SK-N-SH (cell line): ENCODE measurements around the gene SND1. TPM values are rescaled to one million over a fixed set of nuclear protein-coding genes. Genes with fewer than 3 reads are reported as not detected.

Experiments
- CTCF ChIA-PET: fragments of 300-600, 350-600 bp; formaldehyde crosslinking; extraction: SDS; loops from one replicate; lab custom pipeline; 2021; lab: Yijun Ruan, JAX
- POLR2A ChIA-PET: fragments of 350-600 bp; sonication (Branson Sonifier 250); formaldehyde crosslinking; extraction: SDS; loops from one replicate; lab custom pipeline; 2020; ENCODE audit warnings: antibody characterized with exemption, inconsistent platforms; lab: Yijun Ruan, JAX
- DNase-seq: peaks from one replicate; pipeline ENCODE4 v3.0.0; 2012
- H2AFZ ChIP-seq: fragments of 200-600 bp; sonication (generic); 2 replicates; pipeline ENCODE4 v1.8.1; 2016; ENCODE audit warnings: antibody characterized with exemption, mild to moderate bottlenecking, low read depth
- H3F3A ChIP-seq: fragments of 200-600 bp; sonication (generic); replicated peaks from 2 replicates; pipeline ENCODE3; 2016; ENCODE audit warnings: antibody characterized with exemption, mild to moderate bottlenecking; ENCODE audit not compliant: insufficient read depth
- H3K27ac ChIP-seq, 2 experiments: fragments of 200-500 bp in 1 of 2; fragments of 200-600 bp in 1 of 2; sonication (Bioruptor generic) in 1 of 2; sonication (generic), shearing (Covaris generic) in 1 of 2; 2 replicates each; pipeline versions ENCODE4 v1.5.1 to v1.6.1; 2014 to 2016; ENCODE audit warnings: low read depth in 2 of 2, inconsistent platforms in 1 of 2, low read length in 1 of 2, mild to moderate bottlenecking in 1 of 2, mixed read lengths in 1 of 2
- H3K27me3 ChIP-seq: fragments of 200-600 bp; sonication (generic), shearing (Covaris generic); 2 replicates; pipeline ENCODE4 v1.6.1; 2016; ENCODE audit warnings: mixed run types; ENCODE audit not compliant: insufficient read depth
- H3K36me3 ChIP-seq, 2 experiments: fragments of 200-500 bp in 1 of 2; fragments of 200-600 bp in 1 of 2; sonication (Bioruptor generic) in 1 of 2; sonication (generic) in 1 of 2; replicated peaks in 1 of 2; 2 replicates each; pipeline versions ENCODE3 to v1.5.1; 2014 to 2016; ENCODE audit warnings: low read length in 1 of 2, mild to moderate bottlenecking in 1 of 2; ENCODE audit not compliant: insufficient read depth in 2 of 2, control insufficient read depth in 1 of 2
- H3K4me1 ChIP-seq, 2 experiments: fragments of 200-500 bp in 1 of 2; fragments of 200-600 bp in 1 of 2; sonication (Bioruptor generic) in 1 of 2; sonication (generic), shearing (Covaris generic) in 1 of 2; 2 replicates each; pipeline versions ENCODE4 v1.5.1 to v1.6.1; 2014 to 2016; ENCODE audit warnings: low read depth in 1 of 2, low read length in 1 of 2, mixed run types in 1 of 2; ENCODE audit not compliant: insufficient read depth in 2 of 2, control insufficient read depth in 1 of 2
- H3K4me2 ChIP-seq: fragments of 200-600 bp; sonication (generic), shearing (Covaris generic); 2 replicates; pipeline ENCODE4 v1.6.1; 2017; ENCODE audit warnings: mixed run types
- H3K4me3 ChIP-seq, 2 experiments: fragments of 200-500 bp in 1 of 2; fragments of 200-600 bp in 1 of 2; sonication (Bioruptor generic) in 1 of 2; sonication (generic), shearing (Covaris generic) in 1 of 2; 2 replicates each; pipeline versions ENCODE4 v1.5.1 to v1.8.1; 2014 to 2016; ENCODE audit warnings: low read depth in 2 of 2, inconsistent platforms in 1 of 2, low read length in 1 of 2, mild to moderate bottlenecking in 1 of 2, mixed read lengths in 1 of 2, moderate library complexity in 1 of 2
- H3K79me2 ChIP-seq: fragments of 200-600 bp; sonication (generic); 2 replicates; pipeline ENCODE4 v1.8.1; 2017; ENCODE audit warnings: mild to moderate bottlenecking; ENCODE audit not compliant: insufficient read depth
- H3K9ac ChIP-seq: fragments of 200-600 bp; sonication (generic); 2 replicates; pipeline ENCODE4 v1.6.1; 2017; ENCODE audit warnings: mixed run types
- H3K9me2 ChIP-seq: fragments of 200-600 bp; sonication (generic); 2 replicates; pipeline ENCODE4 v1.6.1; 2017; ENCODE audit warnings: mixed run types
- H3K9me3 ChIP-seq: fragments of 200-600 bp; sonication (generic); 2 replicates; pipeline ENCODE4 v1.6.1; 2017; ENCODE audit warnings: mixed run types, mild to moderate bottlenecking, moderate library complexity
- H4K20me1 ChIP-seq: fragments of 200-600 bp; sonication (generic); 2 replicates; pipeline ENCODE4 v1.6.1; 2017; ENCODE audit warnings: mild to moderate bottlenecking, mixed run types; ENCODE audit not compliant: insufficient read depth
- CHD2 ChIP-seq: fragments of 150-350 bp; IDR thresholded peaks from 2 replicates; pipeline ENCODE4 v1.6.1; 2018; ENCODE audit warnings: low read length; ENCODE audit not compliant: partially characterized antibody
- ELF1 ChIP-seq: IDR thresholded peaks from 2 replicates; pipeline ENCODE4 v1.4.0; 2012
- EZH2phosphoT487 ChIP-seq: fragments of 200-600 bp; sonication (generic); IDR thresholded peaks from 2 replicates; pipeline ENCODE4 v1.6.1; 2017; ENCODE audit warnings: low read depth, mixed run types, mild to moderate bottlenecking, antibody characterized with exemption, moderate library complexity, borderline replicate concordance
- FOSL2 ChIP-seq: IDR thresholded peaks from 2 replicates; pipeline ENCODE4 v1.4.0; 2012; ENCODE audit warnings: low read depth, mild to moderate bottlenecking, moderate library complexity, borderline replicate concordance
- FOXJ3 ChIP-seq: sonication (generic); formaldehyde crosslinking; IDR thresholded peaks from 2 replicates; pipeline ENCODE4 v1.5.1; 2020; ENCODE audit warnings: mild to moderate bottlenecking, missing genetic modification reagents
- FOXM1 ChIP-seq: IDR thresholded peaks from 2 replicates; pipeline ENCODE4 v1.4.0; 2012; ENCODE audit warnings: low read depth, mild to moderate bottlenecking
- GATA2 ChIP-seq: sonication (generic); formaldehyde crosslinking; IDR thresholded peaks from 2 replicates; pipeline ENCODE4 v1.5.0; 2020; ENCODE audit warnings: mild to moderate bottlenecking, missing genetic modification reagents
- IRF3 ChIP-seq: fragments of 150-350 bp; IDR thresholded peaks from 2 replicates; pipeline ENCODE4 v1.6.1; 2016; ENCODE audit warnings: mild to moderate bottlenecking, low read depth, low read length
- NFIC ChIP-seq: IDR thresholded peaks from 2 replicates; pipeline ENCODE4 v1.4.0; 2012; ENCODE audit warnings: borderline replicate concordance
- NRF1 ChIP-seq: IDR thresholded peaks from 2 replicates; pipeline ENCODE4 v1.6.1; 2012; ENCODE audit warnings: low read depth, mild to moderate bottlenecking, low read length
- PBX3 ChIP-seq: IDR thresholded peaks from 2 replicates; pipeline ENCODE4; 2012
- POLR2AphosphoS5 ChIP-seq: IDR thresholded peaks from 2 replicates; pipeline ENCODE4 v1.6.1; 2012; ENCODE audit warnings: low read depth, low read length
- SMC3 ChIP-seq: IDR thresholded peaks from 2 replicates; pipeline ENCODE4 v1.6.1; 2012; ENCODE audit warnings: low read depth, low read length, improper control_type of control experiment
- TAF1 ChIP-seq: IDR thresholded peaks from 2 replicates; pipeline ENCODE4 v1.6.1; 2012; ENCODE audit warnings: low read depth, mild to moderate bottlenecking, low read length, moderate library complexity, borderline replicate concordance
- YY1 ChIP-seq: IDR thresholded peaks from 2 replicates; pipeline ENCODE4 v1.4.0; 2012; ENCODE audit warnings: low read depth, mild to moderate bottlenecking
- WGBS: methylation state at CpG from one replicate; pipeline ENCODE4 v1.1.6; 2017; ENCODE audit warnings: low lambda C conversion rate; 5-methylcytosine and 5-hydroxymethylcytosine counted together
- polyA plus RNA-seq, 3 experiments: library from polyadenylated mRNA; depleted of rRNA; stranded (reverse); fragments of >200 nt; gene quantifications; 2 replicates each; pipeline ENCODE4 v1.2.3, GENCODE V29; 2012
- TF ChIP-seq, protein P1 (sequence below): IDR thresholded peaks from 2 replicates; pipeline ENCODE4 v1.4.0; 2012; ENCODE audit warnings: low read depth
- TF ChIP-seq, protein P2 (sequence below): fragments of 200-600 bp; sonication (generic); IDR thresholded peaks from 2 replicates; pipeline ENCODE4 v1.6.1; 2017; ENCODE audit warnings: antibody characterized with exemption, mild to moderate bottlenecking, moderate library complexity
- TF ChIP-seq, protein P3 (sequence below): IDR thresholded peaks from 2 replicates; pipeline ENCODE4 v1.4.0; 2012; ENCODE audit warnings: low read depth, borderline replicate concordance

SND1 gene
- polyA plus RNA-seq, 1 of the 3 experiments (the other 2 are of a cell fraction) = 165 TPM

DNA sequence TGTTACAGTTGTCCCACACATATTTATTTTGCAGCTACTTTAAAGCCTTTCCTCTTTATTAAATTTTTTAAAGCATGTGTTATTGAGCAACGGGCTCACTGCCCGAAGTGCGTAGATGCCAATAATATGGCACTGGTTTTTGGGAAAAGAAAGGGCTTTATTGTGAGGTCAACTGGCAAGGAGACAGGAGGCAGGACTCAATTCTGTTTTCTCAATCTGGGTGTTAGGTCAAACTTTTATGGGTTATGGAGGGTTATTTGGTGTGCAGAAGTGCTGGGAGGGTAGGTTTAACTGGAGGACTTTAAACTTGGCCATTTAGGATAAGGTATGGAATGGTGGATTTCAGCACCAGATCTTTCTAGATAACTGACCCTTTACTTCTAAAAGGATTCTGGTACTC lies 195.6 kb downstream of the SND1 start:
- Histone ChIP-seq H3K9me2 (no peaks in the 10 kb centered on the region), H4K20me1 (no peaks in the 10 kb centered on the region), H3F3A (peaks cover 14% of the 10 kb centered on the region), H3K4me2 (no peak overlapping the region), H3K9me3 (no peaks in the 10 kb centered on the region), H2AFZ (no peak overlapping the region), H3K27ac (no peak overlapping the region), H3K27me3 (no peaks in the 10 kb centered on the region), H3K4me1 (peaks cover 11 to 24% of the 10 kb centered on the region in 2 experiments), H3K4me3 (no peak overlapping the region), H3K9ac (no peak overlapping the region), H3K36me3 (peaks cover 34 to 61% of the 10 kb centered on the region in 2 experiments), H3K79me2 (peaks cover 12% of the 10 kb centered on the region)
- TF ChIP-seq, protein P1, sequence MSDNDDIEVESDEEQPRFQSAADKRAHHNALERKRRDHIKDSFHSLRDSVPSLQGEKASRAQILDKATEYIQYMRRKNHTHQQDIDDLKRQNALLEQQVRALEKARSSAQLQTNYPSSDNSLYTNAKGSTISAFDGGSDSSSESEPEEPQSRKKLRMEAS = no peak
- TF ChIP-seq SMC3 (no peak), GATA2 (CRISPR knock-in tag) (no peak), NFIC (no peak), FOXM1 (no peak), IRF3 (no peak), FOXJ3 (no peak), YY1 (no peak), FOSL2 (no peak), ELF1 (no peak)
- TF ChIP-seq, protein P2, sequence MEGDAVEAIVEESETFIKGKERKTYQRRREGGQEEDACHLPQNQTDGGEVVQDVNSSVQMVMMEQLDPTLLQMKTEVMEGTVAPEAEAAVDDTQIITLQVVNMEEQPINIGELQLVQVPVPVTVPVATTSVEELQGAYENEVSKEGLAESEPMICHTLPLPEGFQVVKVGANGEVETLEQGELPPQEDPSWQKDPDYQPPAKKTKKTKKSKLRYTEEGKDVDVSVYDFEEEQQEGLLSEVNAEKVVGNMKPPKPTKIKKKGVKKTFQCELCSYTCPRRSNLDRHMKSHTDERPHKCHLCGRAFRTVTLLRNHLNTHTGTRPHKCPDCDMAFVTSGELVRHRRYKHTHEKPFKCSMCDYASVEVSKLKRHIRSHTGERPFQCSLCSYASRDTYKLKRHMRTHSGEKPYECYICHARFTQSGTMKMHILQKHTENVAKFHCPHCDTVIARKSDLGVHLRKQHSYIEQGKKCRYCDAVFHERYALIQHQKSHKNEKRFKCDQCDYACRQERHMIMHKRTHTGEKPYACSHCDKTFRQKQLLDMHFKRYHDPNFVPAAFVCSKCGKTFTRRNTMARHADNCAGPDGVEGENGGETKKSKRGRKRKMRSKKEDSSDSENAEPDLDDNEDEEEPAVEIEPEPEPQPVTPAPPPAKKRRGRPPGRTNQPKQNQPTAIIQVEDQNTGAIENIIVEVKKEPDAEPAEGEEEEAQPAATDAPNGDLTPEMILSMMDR = no peak
- POLR2A ChIA-PET = no interaction called here
- no peak for DNase-seq
- 98% methylated on average over 3 of the region's 3 CpGs for WGBS
- CTCF ChIA-PET = interaction anchor here (1.0 kb wide), 1 partner anchor 138 kb away, joined by 3 read pairs; no protein-coding TSS in a partner anchor

GRCh38 chr7:127848241-127848640 lies 196.2 kb downstream of the SND1 start:
- H3K9me2 ChIP-seq = no peaks in the 10 kb centered on the region
- H3K9me3 ChIP-seq = no peaks in the 10 kb centered on the region
- POLR2A ChIA-PET = no interaction called here
- DNase-seq = no peak
- H3K4me2 ChIP-seq = no peak overlapping the region
- peaks cover 14% of the 10 kb centered on the region for H3F3A ChIP-seq
- TF ChIP-seq, protein P3, sequence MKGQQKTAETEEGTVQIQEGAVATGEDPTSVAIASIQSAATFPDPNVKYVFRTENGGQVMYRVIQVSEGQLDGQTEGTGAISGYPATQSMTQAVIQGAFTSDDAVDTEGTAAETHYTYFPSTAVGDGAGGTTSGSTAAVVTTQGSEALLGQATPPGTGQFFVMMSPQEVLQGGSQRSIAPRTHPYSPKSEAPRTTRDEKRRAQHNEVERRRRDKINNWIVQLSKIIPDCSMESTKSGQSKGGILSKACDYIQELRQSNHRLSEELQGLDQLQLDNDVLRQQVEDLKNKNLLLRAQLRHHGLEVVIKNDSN = no peak
- TF ChIP-seq NRF1 (no peak), YY1 (no peak), EZH2phosphoT487 (no peak), FOXJ3 (no peak), PBX3 (no peak), IRF3 (no peak), CHD2 (no peak), TAF1 (no peak), FOXM1 (no peak), GATA2 (CRISPR knock-in tag) (no peak), POLR2AphosphoS5 (no peak)
- TF ChIP-seq, all 33 proteins: peak for 0
- WGBS = 92% methylated on average over 2 of the region's 2 CpGs
- Histone ChIP-seq H3K4me1 (peaks cover 11 to 24% of the 10 kb centered on the region in 2 experiments), H3K9ac (no peak overlapping the region), H4K20me1 (no peaks in the 10 kb centered on the region), H3K4me3 (no peak overlapping the region), H3K36me3 (peaks cover 33 to 60% of the 10 kb centered on the region in 2 experiments), H3K79me2 (peaks cover 16% of the 10 kb centered on the region), H3K27ac (no peak overlapping the region), H3K27me3 (no peaks in the 10 kb centered on the region), H2AFZ (no peak overlapping the region)
- CTCF ChIA-PET = interaction anchor here (0.7 to 0.8 kb wide), 2 partner anchors 10 to 14 kb away, joined by 3 read pairs; no protein-coding TSS in a partner anchor
